ENCODE data around the gene CTCF. TPM values are rescaled to one million over a fixed set of nuclear protein-coding genes. Genes with fewer than 3 reads are reported as not detected.

The CTCF gene
- total and polyA plus RNA-seq, 2 experiments from 2014 or later = 35.5 to 46.0 TPM

GRCh38 chr16:67594956-67595355 is 32.6 kb downstream of the CTCF start:
- Histone ChIP-seq H2AFZ (no peak overlapping the region), H4K20me1 (ENCODE audit: insufficient read depth, poor library complexity, severe bottlenecking) (peaks cover 35% of the 10 kb centered on the region), H3K4me1 (ENCODE audit: insufficient read depth) (peaks cover 5% of the 10 kb centered on the region), H3K9me2 (replicated peaks; ENCODE audit: insufficient read depth) (no peaks in the 10 kb centered on the region), H3K4me3 (no peak overlapping the region), H3K4me2 (no peak overlapping the region), H3K36me3 (replicated peaks; ENCODE audit: insufficient read depth, low read depth) (no peaks in the 10 kb centered on the region), H3K79me2 (peaks cover 89% of the 10 kb centered on the region), H3K27me3 (no peaks in the 10 kb centered on the region), H3K27ac (peak overlapping the region; percentile 28), H3K9me3 (ENCODE audit: low read depth) (no peaks in the 10 kb centered on the region)
- DNase-seq (ENCODE audit: low spot score) = peak; percentile 9
- WGBS (ENCODE audit: low lambda C conversion rate, missing lambda C conversion rate) = 89% methylated on average over 1 of the region's 1 CpG
- TF ChIP-seq CTCF (IDR thresholded peaks at IDR 0.05; ENCODE audit: poor library complexity) (no peak), EZH2 (IDR thresholded peaks at IDR 0.05; ENCODE audit: borderline replicate concordance) (no peak), EZH2phosphoT487 (IDR thresholded peaks at IDR 0.05; ENCODE audit: low read depth, severe bottlenecking, unreplicated experiment) (no peak)

GRCh38 chr16:67598527-67598926 is 36.2 kb downstream of the CTCF start:
- peaks cover 58% of the 10 kb centered on the region for H4K20me1 ChIP-seq (ENCODE audit: insufficient read depth, poor library complexity, severe bottlenecking)
- H3K9me2 ChIP-seq (replicated peaks; ENCODE audit: insufficient read depth) = no peaks in the 10 kb centered on the region
- no peak for DNase-seq (ENCODE audit: low spot score)
- no peak overlapping the region for H3K27ac ChIP-seq
- H3K36me3 ChIP-seq (replicated peaks; ENCODE audit: insufficient read depth, low read depth) = no peaks in the 10 kb centered on the region
- no peak overlapping the region for H3K4me2 ChIP-seq
- no peak overlapping the region for H3K4me3 ChIP-seq
- no peaks in the 10 kb centered on the region for H3K9me3 ChIP-seq (ENCODE audit: low read depth)
- H3K27me3 ChIP-seq = no peaks in the 10 kb centered on the region
- no peak for TF ChIP-seq EZH2 (IDR thresholded peaks at IDR 0.05; ENCODE audit: borderline replicate concordance)
- no peak for TF ChIP-seq CTCF (IDR thresholded peaks at IDR 0.05; ENCODE audit: poor library complexity)
- no peak for TF ChIP-seq EZH2phosphoT487 (IDR thresholded peaks at IDR 0.05; ENCODE audit: low read depth, severe bottlenecking, unreplicated experiment)
- no peak overlapping the region for H2AFZ ChIP-seq
- peaks cover 99% of the 10 kb centered on the region for H3K79me2 ChIP-seq
- 67% methylated on average over 4 of the region's 4 CpGs for WGBS (ENCODE audit: low lambda C conversion rate, missing lambda C conversion rate)
- H3K4me1 ChIP-seq (ENCODE audit: insufficient read depth) = peaks cover 5% of the 10 kb centered on the region

- H3K27ac ChIP-seq = no peak overlapping the region
- peaks cover 42% of the 10 kb centered on the region for H4K20me1 ChIP-seq (ENCODE audit: insufficient read depth, poor library complexity, severe bottlenecking)
- H3K9me3 ChIP-seq (ENCODE audit: low read depth) = no peaks in the 10 kb centered on the region
- TF ChIP-seq CTCF (IDR thresholded peaks at IDR 0.05; ENCODE audit: poor library complexity) (no peak), EZH2phosphoT487 (IDR thresholded peaks at IDR 0.05; ENCODE audit: low read depth, severe bottlenecking, unreplicated experiment) (no peak), EZH2 (IDR thresholded peaks at IDR 0.05; ENCODE audit: borderline replicate concordance) (no peak)
- H2AFZ ChIP-seq = no peak overlapping the region
- H3K79me2 ChIP-seq = peaks cover 92% of the 10 kb centered on the region
- no peaks in the 10 kb centered on the region for H3K4me1 ChIP-seq (ENCODE audit: insufficient read depth)
- WGBS (ENCODE audit: low lambda C conversion rate, missing lambda C conversion rate) = 82% methylated on average over 3 of the region's 3 CpGs
- H3K27me3 ChIP-seq = no peaks in the 10 kb centered on the region
- H3K36me3 ChIP-seq (replicated peaks; ENCODE audit: insufficient read depth, low read depth) = no peaks in the 10 kb centered on the region
- no peak for DNase-seq (ENCODE audit: low spot score)
- H3K4me2 ChIP-seq = no peak overlapping the region
- H3K4me3 ChIP-seq = no peak overlapping the region
- no peaks in the 10 kb centered on the region for H3K9me2 ChIP-seq (replicated peaks; ENCODE audit: insufficient read depth)
These were observed 43.3 kb downstream of the CTCF start for GRCh38 chr16:67605641-67606040.

GRCh38 chr16:67606632-67607031 is 44.3 kb downstream of the CTCF start:
- H4K20me1 ChIP-seq (ENCODE audit: insufficient read depth, poor library complexity, severe bottlenecking) = peaks cover 35% of the 10 kb centered on the region
- H3K4me3 ChIP-seq = no peak overlapping the region
- no peak for DNase-seq (ENCODE audit: low spot score)
- H3K27ac ChIP-seq = no peak overlapping the region
- peaks cover 87% of the 10 kb centered on the region for H3K79me2 ChIP-seq
- no peak overlapping the region for H2AFZ ChIP-seq
- H3K4me1 ChIP-seq (ENCODE audit: insufficient read depth) = no peaks in the 10 kb centered on the region
- no peaks in the 10 kb centered on the region for H3K36me3 ChIP-seq (replicated peaks; ENCODE audit: insufficient read depth, low read depth)
- no peaks in the 10 kb centered on the region for H3K9me3 ChIP-seq (ENCODE audit: low read depth)
- H3K4me2 ChIP-seq = no peak overlapping the region
- H3K9me2 ChIP-seq (replicated peaks; ENCODE audit: insufficient read depth) = no peaks in the 10 kb centered on the region
- 86% methylated on average over 6 of the region's 6 CpGs for WGBS (ENCODE audit: low lambda C conversion rate, missing lambda C conversion rate)
- no peaks in the 10 kb centered on the region for H3K27me3 ChIP-seq
- no peak for TF ChIP-seq CTCF (IDR thresholded peaks at IDR 0.05; ENCODE audit: poor library complexity)
- no peak for TF ChIP-seq EZH2phosphoT487 (IDR thresholded peaks at IDR 0.05; ENCODE audit: low read depth, severe bottlenecking, unreplicated experiment)
- TF ChIP-seq EZH2 (IDR thresholded peaks at IDR 0.05; ENCODE audit: borderline replicate concordance) = no peak
